Activated CD4-positive, alpha-beta T cell treated with anti-CD3 and anti-CD28 coated beads for 1 hour (primary cell): ENCODE results near the gene AFMID.
"Not testable (repeated sequence)": the region's sequence is repeated elsewhere in the genome, so short reads cannot be mapped to it uniquely, and the experiment has no call there.

ENCODE experiments used
- DNase-seq: peaks from one replicate; pipeline ENCODE4 v3.0.0-alpha.2; 2020

AFMID gene

GRCh38 chr17:78154903-78155811 lies 32.0 kb upstream of the AFMID start:
- DNase-seq, result no peak

- DNase-seq, result no peak
Observed at GRCh38 chr17:78159575-78160158, 27.5 kb upstream of the AFMID start.

GRCh38 chr17:78163881-78164747 lies 23.0 kb upstream of the AFMID start:
- no peak for DNase-seq

- no peak for DNase-seq
Observed at GRCh38 chr17:78164748-78165607, 22.2 kb upstream of the AFMID start.

- DNase-seq, result no peak
Observed at GRCh38 chr17:78166416-78166815, 20.7 kb upstream of the AFMID start.

- DNase-seq, result peak; percentile 82
Observed at GRCh38 chr17:78168242-78168902, 18.8 kb upstream of the AFMID start, which contains the start of gene SYNGR2. TSS of gene SYNGR2 (plus strand) at chr17:78168581. CDS start at chr17:78168617, 36 bp downstream.

GRCh38 chr17:78168903-78169793 lies 18.0 kb upstream of the AFMID start:
- peak; percentile 32 for DNase-seq

GRCh38 chr17:78170692-78171590 lies 16.2 kb upstream of the AFMID start:
- DNase-seq, result no peak

- not testable (repeated sequence) for DNase-seq
Observed at GRCh38 chr17:78171591-78172248, 15.4 kb upstream of the AFMID start.

- no peak for DNase-seq
Observed at GRCh38 chr17:78172249-78173051, 14.7 kb upstream of the AFMID start.

GRCh38 chr17:78173097-78173715 lies 14.0 kb upstream of the AFMID start:
- DNase-seq, result no peak

GRCh38 chr17:78174346-78174869 lies 12.8 kb upstream of the AFMID start:
- no peak for DNase-seq

- no peak for DNase-seq
Observed at GRCh38 chr17:78174870-78175642, 12.1 kb upstream of the AFMID start.

- DNase-seq, result no peak
Observed at GRCh38 chr17:78175643-78175981, 11.6 kb upstream of the AFMID start.

- peak; percentile 61 for DNase-seq
Observed at GRCh38 chr17:78176548-78177025, 10.6 kb upstream of the AFMID start.

- DNase-seq, result no peak
Observed at GRCh38 chr17:78179372-78179771, 7.8 kb upstream of the AFMID start.
